GM21825 (cell line): ENCODE measurements around the gene SCRN2.

Source experiments
- ATAC-seq: cut with Tn5 transposase; IDR thresholded peaks from one replicate; pipeline ENCODE4 v1.9.1; 2021; ENCODE audit warnings: mild to moderate bottlenecking, moderate library complexity; ENCODE audit not compliant: unreplicated experiment

The SCRN2 gene

DNA sequence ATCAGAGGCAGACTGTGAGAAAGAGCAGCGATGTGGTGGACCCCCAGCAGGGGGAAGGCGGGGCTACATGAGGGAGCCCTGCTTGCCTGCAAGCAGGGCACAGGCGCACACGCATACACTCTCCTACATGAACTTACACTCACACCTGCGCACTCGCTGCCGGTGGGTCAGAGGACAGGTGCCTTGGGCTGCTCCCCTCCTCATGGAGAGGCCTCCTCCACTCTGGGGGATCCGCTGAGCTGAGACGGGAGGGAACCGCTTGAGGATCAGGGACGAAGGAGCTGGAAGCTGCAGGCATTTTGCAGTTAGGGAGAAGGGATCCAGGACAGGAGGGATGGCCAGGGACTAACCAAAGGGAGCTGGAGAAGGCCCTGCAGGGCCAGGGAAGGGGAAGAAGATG lies 33.7 kb downstream of the SCRN2 start:
- ATAC-seq, result no peak

DNA sequence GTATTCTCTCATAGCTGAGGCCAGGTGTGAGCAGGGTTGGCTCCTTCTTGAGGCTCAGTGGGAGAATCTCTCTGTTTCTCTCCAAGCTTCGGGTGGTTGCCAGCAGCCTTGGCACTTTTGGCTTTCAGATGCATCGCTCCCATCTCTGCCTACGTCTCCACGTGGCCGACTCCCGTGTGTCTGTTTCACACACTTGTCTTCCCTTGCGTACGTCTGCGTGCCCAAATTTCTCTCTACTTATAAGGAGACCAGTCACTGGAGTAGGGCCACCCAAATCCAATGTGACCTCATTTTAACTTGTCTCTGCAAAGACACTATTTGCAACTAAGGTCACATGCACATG lies 34.2 kb downstream of the SCRN2 start:
- no peak for ATAC-seq

DNA sequence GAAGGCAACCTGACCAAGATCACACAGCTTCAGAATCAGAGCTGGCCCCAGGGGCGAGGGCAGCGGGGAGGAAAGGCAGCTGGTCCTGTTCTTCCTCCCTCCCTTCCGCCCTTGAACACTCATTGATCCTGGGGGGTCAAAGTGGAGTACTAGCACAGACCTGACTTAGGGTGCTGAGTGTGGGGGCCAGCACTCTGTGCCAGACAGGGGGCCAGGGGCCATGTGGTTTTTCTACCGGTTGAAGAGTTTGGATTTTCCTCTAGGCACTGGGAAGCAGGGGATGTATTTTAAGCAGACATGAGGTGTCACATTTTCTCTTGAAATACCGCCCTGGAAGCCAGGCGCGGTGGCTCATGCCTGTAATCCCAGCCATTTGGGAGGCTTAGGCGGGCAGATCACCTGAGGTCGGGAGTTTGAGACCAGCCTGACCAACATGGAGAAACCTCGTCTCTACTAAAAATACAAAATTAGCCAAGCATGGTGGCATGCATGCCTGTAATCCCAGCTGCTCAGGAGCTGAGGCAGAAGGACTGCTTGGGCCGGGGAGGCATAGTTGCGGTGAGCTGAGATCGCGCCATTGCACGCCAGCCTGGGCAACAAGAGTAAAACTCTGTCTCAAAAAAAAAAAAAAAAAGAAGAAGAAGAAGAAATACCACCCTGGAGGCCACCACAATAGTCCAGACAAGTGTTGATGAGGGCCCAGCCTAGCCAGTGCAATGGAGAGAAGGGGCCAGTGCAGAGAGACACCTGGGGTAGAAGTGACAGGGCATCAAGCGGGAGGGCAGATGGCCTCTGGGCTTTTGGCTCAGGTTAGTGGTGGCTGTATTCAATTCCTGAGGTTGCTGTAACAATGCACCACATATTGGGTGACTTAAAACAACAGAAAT lies 34.8 kb downstream of the SCRN2 start:
- no peak for ATAC-seq

DNA sequence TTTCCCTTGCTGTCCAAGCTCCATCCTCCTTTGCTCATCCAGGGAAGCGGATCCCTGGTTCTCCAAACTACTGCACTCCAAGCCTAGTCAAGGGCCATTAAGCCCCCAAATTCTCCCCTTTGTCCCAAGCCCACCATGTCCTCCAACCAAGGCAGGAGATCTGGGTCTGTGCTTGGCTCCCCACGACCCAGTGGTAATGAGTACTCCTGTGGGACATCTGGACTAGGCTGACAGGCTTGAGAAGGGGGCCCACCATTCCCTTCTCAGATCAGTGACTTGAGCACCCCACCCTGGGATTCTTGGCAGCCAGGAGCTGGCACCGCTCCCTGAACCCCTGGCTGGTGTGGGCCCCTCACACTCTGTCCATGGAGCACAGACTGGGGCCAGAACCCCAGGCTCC lies 36.6 kb downstream of the SCRN2 start:
- no peak for ATAC-seq

DNA sequence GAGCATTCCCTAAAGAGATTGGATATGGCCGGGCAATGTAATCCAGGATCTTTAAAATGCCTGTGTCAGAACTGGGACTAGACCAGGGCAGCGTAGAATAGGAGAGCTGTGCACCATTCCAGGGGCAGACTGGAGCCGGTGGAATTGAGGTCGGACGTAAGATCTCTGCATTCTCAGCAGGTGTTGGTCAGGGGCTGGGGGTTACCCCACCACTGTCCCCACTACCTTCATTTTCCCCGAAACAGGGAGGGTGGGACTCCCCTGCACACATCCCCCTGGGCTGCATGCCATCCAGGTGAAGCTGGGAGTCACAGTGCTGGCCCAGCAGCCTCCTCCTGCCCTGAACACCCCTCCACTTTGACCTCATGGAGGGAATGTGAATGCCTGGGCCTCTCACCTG lies 37.3 kb downstream of the SCRN2 start:
- no peak for ATAC-seq

DNA sequence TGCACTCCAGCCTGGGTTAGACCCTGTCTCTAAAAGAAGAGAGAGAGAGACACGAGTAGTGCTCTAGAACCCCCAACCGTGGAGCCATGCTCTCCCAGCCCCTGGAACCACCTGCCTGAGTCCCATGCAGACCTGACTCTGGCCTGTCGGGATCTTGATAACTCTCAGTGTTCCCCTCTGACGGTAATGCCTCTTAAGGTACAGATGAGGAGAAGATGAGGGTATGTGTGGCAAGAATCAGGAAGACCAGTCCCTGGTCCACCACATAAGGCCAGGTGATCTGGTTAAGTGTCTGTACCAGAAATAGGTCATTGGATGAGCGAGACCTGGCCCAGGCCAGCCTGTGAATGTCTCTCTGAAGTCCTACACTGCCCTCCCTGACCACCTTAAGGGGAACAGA lies 37.9 kb downstream of the SCRN2 start:
- ATAC-seq, result no peak

DNA sequence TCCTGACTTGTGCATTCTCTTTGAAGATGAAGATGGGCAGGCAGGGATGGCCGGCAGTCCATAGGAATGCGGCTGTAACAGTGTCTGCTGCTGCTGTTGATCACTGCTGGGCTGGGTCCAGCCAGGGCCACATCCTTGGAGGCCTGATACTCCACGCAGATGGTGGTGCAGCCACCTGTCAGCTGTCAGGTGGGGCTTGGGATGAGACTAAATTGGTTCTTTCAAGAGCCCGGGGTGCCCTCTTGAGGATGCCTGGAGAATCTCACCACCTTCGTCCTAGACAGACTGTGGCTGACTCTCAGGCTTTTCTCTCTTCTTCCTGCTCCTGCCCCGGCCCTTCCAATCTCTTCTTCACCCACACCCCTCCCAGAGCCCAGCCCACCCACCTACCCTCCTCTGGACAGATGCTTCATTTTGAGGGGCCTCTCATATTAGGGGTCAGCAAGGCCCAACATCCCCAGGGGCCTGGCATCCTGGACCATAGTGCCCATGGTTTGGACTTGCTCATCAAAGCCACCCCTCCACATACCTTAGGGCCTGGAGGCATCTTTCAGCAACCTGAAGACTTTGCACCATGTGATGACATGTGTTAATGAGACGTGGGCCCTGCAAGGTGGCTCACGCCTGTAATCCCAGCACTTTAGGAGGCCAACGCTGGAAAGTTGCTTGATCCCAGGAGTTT lies 38.6 kb downstream of the SCRN2 start:
- ATAC-seq, result peak; percentile 50

DNA sequence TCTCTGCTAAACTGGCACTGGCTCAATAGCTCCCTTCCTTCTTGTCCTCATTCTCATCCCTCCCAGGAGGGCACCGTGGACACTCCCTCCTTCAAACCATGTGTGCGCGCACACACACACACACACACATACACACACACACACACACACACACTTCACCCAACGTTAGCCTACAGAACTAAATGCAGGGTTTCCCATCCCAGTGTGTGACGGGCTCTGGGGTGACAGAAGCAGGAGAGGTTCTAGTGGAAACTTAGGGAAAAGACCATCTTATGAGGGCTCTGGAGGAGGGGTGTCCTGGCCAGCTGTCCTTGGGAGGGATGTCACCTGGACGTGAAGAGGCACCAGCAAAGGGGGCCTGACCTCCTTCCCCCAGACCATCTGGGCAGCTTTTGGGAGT lies 39.2 kb downstream of the SCRN2 start:
- ATAC-seq, result no peak

DNA sequence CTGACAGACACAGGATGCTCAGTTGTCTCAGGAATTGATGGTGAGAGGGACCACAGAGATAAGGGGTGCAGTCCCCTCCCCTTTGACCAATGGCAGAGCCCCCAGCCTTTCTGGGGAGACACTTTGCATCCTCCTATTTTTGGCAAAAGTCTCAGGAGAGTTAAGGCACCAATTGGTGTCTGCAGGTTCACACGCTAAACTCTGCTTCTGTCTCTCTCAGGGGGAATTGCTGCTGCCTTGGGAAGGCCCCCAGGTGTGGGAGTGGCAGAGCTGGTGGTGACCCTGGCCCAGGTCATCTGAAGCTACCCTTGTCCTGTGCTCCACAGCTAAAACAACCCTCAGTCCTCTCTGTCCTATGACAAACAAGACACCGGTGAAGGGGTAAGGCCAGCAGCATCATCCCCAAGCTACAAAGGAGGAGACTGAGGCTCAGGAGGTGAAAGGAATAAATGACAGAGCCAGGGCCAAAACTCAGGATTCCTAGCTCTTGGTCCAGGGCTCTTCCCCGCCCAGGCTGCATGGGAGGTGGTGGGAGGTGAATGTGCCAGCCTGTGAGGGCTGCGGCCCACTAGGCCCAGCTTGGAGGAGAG lies 39.8 kb downstream of the SCRN2 start:
- no peak for ATAC-seq

DNA sequence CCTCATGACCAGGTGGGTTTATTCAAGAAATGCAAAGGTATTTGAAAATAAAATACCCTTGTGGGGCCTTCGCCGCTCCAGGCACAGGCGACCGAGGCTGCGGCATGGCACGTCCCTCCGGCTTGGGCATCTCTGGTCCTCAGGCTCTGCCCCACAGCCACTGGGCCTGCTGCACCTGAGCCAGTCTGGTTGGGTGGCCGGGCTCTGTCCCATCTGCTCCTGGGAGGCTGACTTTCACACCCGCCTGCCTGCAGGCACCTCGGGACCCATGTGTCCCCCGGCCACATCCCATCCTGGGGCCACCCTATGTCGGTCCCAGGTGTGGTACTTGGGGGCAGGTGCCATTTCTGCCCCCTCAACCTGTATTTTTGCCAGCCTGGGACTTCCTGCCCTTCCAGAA lies 40.4 kb downstream of the SCRN2 start:
- no peak for ATAC-seq

DNA sequence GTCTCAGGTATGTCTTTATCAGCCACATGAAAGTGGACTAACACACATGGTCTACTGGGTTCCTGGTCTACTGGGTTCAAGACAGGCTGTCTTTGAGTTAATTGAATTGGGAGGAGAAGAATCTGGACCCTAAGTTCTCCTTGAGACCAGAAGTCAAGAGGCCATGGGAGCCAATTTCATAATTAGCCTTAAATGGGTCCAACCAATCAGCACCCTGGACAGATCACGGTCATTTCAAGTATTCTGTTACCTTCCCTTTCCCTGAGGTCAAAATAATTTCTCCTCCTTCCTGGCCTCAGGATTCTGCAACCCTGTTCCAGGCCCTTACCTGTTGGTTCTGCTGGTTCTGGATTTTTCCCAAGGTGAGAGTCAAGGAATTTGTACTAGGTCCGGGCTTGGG lies 43.3 kb downstream of the SCRN2 start:
- no peak for ATAC-seq

DNA sequence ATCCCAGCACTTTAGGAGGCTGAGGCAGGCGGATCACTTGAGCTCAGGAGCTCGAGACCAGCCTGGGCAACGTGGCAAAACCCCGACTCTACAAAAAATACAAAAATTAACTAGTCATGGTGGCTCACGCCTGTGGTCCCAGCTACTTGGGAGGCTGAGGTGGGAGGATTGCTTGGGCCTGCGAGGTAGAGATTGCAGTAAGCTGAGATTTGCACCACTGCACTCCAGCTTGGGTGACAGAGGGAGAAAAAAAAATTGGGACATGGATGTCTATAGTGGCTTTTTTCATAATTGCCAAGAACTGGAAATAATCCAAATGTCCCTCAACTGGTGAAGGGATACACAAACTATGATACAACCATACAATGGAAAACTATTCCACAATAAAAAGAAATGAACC lies 48.1 kb downstream of the SCRN2 start:
- ATAC-seq, result no peak

DNA sequence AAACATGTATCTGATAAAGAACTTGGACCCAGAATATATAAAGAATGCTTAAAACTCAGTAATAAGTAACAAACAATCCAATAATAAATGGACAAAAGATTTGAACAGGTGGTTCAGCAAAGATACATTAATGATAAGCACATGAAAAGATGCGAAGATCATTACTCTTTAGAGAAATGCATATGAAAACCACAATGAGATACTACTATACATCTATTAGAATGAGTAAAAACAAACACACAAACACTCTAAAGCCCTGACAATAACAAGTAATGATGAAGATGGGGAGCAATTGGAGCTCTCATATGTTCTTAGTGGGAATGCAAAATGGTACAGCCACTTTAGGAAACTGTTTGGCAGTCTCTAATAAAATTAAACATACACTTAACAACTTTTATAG lies 48.6 kb downstream of the SCRN2 start:
- ATAC-seq, result no peak

DNA sequence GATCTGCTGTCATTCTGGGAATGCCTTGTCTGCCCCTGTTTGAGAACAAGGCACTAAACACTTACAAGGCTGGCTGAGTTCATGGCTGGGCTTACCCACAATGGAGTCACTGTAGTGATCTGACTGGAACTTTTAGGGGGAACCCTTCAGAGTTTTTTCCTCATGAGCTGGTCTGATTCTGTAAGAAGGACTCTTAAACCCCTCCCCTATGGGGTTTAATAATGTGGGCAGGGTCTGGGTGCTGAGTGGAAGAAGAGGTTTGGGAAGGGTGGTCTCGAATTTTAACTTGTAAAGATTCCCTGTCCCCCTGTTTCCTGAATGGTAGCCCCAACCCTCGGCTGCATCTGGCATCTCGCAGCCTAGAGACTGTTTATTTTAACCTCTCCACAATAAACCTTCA lies 50.0 kb downstream of the SCRN2 start:
- ATAC-seq, result no peak

DNA sequence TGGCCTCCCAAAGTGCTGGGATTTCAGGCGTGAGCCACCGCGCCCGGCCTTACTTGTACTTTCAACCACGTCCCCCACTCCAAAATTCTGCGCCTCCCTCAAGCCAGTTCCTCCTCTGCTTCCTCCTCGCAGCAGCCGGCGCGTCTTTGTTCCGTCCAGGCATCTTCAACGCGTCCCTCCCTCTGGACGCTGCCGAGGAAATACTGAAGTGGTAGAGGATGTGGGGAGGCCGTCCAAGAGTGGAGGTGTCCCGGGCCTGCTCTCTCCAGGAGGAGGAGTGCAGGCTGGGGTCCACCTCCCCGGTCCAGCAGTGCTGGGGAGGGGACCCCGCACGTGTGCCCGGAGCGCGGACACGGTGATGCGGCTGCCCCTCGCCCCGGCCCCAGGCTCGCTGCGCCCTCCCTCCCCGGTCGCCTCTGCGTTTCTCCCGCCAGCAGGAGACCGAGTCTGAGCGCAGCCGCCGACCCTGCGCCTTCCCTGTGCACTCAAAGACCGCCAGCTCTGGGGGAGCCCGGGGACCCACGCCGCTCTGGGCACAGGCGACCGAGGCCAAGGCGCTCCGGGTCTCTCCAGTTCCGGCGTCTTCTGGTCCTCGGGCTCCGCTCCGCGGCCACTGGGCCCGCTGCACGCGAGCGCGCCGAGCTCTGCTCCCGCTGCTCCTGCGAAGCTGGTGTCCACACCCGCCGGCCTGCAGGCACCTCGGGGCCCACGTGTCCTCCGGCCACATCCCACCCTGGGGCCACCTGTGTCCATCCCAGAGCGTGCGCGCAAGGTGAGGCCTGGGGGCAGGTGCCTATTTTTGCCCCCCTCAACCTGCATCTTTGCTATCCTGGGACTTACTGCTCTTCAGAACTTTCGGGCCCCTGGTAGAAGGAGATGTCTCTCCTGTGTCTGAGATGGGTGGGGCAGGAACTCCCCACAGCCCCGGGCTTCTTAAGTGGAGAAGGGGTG lies 51.2 kb downstream of the SCRN2 start:
- ATAC-seq, result no peak
